Measurements from ENCODE around the gene SPATA18. TPM values are rescaled to one million over a fixed set of nuclear protein-coding genes. Genes with fewer than 3 reads are reported as not detected.

The SPATA18 gene
- total RNA-seq, 4 donors from 2014 or later: 0.46 to 2.6 (median 1.5) TPM

- no peaks in the 10 kb centered on the region for H3K9me3 ChIP-seq
- TF ChIP-seq POLR2A (IDR thresholded peaks at IDR 0.05): no peak
- no peak for TF ChIP-seq CTCF (IDR thresholded peaks at IDR 0.05 in 4 of 5, conservative IDR thresholded peaks at IDR 0.05 in 1 of 5)
- DNase-seq: no peak
- no peak for ATAC-seq
- no peaks in the 10 kb centered on the region for H3K27me3 ChIP-seq
- no peaks in the 10 kb centered on the region for H3K4me1 ChIP-seq
- no peak overlapping the region for H3K4me3 ChIP-seq
- in situ Hi-C loops (cut with MboI; ENCODE audit: low sequenced_read_pairs in 4 of 4) (no loop called here), intact Hi-C loops (cut with DNase I; ENCODE audit: low total_unique reads) (no loop called here)
- H3K27ac ChIP-seq: no peak overlapping the region
- no peaks in the 10 kb centered on the region for H3K36me3 ChIP-seq
Measured at GRCh38 chr4:52144372-52144771, 93.3 kb downstream of the SPATA18 start.

Other genes starting within 250 kb of the SPATA18 start
- 10 to 100 TPM; 13.6 to 23.7 (median 18.4) TPM for gene DCUN1D4, start 208.2 kb upstream of the SPATA18 start, total RNA-seq
- 1 to 10 TPM in 2 of 4 donors, under 1 TPM in 2; 0.33 to 3.3 (median 1.1) TPM for gene LRRC66, start 30.9 kb upstream of the SPATA18 start, total RNA-seq
- gene SGCB, start 13.0 kb upstream of the SPATA18 start, total RNA-seq: 10 to 100 TPM; 24.8 to 49.8 (median 39.8) TPM